ENCODE measurements around the gene PDE4B.
"Not testable (repeated sequence)": the region's sequence is repeated elsewhere in the genome, so short reads cannot be mapped to it uniquely, and the experiment has no call there.

The PDE4B gene

DNA sequence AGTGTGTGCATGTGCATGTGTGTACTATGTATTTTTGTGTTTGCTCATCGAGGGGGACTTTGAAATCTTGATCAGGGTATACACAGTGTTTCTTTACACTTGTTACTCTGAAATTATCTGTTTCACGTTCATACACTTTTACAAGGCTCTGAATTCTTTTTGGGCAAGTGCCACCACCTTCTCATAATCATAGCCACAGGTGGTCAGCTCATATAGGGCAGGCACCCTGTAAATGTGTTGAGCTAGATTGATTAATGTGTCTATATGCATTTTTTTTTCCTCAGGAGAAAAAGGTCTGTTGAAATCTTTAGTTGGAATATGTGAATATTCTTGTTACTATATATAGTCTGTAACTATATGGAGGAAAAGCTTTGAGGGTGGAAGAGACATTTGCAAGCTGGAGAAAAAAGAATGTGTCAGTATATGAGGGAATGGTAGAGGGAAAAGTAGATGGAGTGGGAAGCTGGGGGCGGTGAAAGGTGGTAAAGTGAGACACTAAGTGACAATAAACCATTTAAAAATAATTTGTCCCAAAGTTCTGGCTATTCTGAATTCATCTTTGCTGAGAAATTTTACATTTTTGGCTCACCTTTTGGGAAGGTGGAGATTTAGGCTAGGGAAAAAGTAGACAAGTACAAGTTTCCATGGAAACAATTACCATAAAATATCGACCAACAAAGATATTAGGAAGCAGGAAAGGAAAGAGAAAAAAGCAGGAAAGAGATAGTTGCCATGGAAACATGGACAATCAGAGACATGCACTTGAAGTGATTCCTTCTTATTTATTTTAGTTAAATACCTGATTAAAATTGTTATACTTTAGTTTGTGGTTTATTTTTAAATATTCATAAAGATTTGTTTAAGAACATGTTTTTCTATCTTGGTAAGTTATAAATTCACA is 277.5 kb downstream of the PDE4B start:
- DNase-seq: no peak

DNA sequence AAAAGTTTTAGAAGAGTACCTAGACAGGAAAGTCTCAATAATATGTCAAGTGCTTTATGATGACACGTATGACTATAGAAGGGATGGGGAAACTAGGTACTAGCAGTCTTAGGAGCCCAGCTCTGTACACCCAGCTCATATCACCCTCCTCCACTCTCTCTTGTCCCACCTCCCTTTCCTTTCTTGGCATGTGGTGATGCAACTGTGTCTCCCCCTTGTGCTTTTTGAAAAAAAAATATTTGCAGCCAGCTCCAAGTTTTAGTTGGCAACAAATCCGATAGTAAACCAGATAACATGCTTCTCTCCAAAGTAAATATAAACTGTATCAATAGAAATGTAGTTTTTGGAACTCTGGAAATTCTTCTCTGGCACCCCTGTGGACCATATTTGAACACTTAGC is 280.7 kb downstream of the PDE4B start:
- DNase-seq: no peak

DNA sequence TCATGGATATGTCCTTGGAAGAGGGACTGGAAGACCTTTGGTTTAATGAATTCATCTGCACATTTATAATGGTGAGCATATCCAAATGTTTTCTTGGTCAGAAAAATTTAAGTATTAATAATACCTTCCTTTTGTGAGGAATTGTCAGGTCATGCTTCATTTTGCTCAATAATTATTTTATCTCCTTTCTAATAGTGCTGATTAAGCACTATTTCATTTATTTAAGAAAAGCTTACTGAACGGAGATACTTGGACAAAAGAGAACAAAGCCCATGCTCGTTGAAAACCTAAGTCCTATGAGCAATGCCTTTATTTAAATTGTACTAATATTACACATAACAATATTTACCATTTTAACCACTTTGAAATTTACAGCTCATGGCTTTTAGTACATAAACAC is 281.5 kb downstream of the PDE4B start:
- DNase-seq: no peak

- no peak for DNase-seq
Measured at GRCh38 chr1:66078412-66078811, 285.7 kb downstream of the PDE4B start.

DNA sequence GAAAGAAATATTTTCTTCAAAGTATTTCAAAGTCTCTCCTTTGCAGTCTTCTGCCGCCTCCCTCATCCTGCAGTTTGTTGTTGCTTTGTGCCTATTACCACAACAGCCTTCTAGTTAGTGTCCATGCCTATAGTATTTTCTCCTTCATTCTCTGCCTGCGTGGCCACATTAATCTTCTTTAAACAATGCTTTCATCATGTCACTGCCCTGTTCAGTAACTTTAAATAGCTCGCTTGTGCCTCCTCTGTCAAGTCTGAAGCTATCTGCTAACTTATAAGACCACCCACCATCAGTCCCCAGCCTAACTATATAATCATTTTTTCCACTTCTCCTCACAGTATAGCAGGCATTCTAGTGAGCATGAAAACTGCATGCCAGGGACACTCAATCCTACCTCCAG is 290.3 kb downstream of the PDE4B start:
- DNase-seq: no peak

GRCh38 chr1:66084442-66084841 is 291.7 kb downstream of the PDE4B start:
- no peak for DNase-seq

- DNase-seq: no peak
Measured at GRCh38 chr1:66085600-66085999, 292.9 kb downstream of the PDE4B start.

DNA sequence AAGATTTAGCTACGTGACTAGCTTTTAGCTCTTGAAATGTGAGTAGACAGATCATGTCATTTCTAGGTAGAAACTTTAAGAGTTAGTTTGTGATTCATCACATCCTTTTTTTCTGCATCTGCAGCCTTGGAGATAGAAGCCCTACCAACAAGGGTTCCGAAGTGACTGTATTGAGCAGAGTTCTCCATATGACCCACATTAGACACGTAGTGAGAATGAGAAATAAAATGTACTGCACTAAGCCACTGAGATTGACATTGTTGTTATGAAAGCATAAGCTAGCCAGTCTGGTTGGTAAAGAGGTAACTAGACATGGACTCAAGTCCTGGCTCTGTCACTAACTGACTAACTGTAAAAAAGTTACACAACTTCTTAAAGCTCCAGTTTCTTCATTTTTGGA is 296.1 kb downstream of the PDE4B start:
- DNase-seq: no peak

DNA sequence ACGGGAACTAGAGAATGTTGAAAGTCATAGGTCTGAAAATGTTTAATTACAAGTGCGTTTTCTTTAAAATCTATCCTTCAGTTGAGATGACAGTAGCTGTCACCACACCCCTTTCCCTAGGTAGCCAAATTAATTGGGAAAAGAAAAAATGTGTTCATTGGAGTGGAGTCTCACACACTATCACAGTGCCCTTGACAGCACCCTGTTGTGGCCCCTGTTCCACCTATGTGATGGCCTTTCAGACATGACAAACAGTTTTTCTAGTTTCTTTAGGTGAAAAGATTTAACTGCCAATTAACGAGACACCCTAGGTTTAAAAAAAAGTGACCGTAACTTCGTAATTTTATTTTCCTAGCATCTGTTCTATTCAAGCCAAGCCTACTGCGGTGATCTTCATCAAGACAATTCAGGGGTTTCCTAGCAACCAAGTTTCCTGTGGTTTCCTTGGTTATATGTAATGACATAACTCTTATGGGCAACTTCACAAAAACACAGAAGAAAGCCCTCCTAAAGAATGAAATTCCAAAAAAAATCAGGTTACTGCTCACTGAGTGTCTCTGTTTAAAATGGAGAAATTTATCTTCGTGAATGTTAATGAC is 298.3 kb downstream of the PDE4B start:
- DNase-seq: no peak

DNA sequence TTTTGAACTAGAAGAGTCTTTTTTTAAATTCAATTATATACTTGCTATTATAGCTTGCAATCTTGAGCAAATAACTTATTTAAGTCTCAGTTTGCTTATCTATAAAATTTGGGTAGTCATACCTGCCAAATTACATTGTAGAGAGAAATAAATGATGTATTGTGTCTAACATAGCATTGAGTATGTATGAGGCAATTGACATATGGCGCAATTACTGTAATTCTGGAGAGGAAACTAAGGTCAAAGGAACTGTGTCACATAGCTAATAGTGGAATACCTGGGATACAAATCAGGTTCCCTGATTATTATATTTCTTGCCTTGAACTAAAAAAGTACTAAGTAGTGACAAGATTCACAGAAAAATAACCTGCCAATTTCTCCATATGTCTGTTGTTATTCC is 302.5 kb downstream of the PDE4B start:
- no peak for DNase-seq

DNA sequence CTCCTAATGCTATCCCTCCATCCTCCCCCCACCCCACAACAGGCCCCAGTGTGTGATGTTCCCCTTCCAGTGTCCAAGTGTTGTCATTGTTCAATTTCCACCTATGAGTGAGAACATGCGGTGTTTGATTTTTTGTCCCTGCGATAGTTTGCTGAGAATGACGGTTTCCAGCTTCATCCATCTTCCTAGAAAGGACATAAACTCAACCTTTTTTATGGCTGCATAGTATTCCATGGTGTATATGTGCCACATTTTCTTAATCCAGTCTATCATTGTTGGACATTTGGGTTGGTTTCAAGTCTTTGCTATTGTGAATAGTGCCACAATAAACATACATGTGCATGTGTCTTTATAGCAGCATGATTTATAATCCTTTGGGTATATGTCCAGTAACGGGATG is 308.3 kb downstream of the PDE4B start:
- DNase-seq: not testable (repeated sequence)

- not testable (repeated sequence) for DNase-seq
Measured at GRCh38 chr1:66104076-66104475, 311.4 kb downstream of the PDE4B start.

DNA sequence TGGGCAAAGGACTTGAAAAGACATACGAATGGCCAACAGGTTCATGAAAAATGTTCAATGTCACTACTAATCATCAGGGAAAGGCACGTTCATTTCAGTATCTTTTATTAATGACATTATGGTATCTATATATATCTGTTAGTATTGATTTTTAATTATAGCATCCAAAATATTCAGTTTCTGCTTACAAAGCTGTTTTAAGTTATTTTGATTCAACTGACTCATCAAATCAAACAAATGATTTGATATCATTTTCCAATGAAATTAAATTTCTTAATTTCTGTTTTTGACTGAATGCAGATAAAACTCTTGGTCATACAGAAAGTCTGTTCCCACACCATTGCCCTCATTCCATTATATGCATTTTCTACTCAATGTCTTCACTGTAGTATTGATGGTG is 315.9 kb downstream of the PDE4B start:
- DNase-seq: no peak

- no peak for DNase-seq
Measured at GRCh38 chr1:66112744-66113400, 320.2 kb downstream of the PDE4B start.

GRCh38 chr1:66119148-66119547 is 326.5 kb downstream of the PDE4B start:
- DNase-seq: no peak

GRCh38 chr1:66124670-66125069 is 332.0 kb downstream of the PDE4B start:
- DNase-seq: no peak

GRCh38 chr1:66128641-66129040 is 335.9 kb downstream of the PDE4B start:
- DNase-seq: not testable (repeated sequence)

DNA sequence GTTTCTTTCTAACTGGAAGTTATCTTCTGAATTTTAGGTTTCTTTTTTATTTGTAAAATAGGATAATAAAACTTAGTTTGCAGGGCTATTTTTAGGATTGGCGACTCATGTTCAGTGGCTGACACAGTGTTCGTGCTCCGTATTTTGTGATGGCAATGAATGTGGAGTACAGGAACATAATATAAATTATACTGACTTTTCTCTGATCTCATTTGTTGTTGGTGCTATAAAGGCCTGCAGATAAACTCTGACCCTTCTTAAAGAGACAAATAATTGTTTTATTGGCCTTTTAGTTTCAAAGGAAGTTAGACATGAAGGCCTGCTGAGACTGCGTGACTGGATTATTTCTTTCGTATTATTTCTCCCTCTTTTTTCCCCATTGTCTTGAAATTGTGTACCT is 339.6 kb downstream of the PDE4B start:
- DNase-seq: no peak

GRCh38 chr1:66134004-66134403 is 341.3 kb downstream of the PDE4B start:
- DNase-seq: no peak

DNA sequence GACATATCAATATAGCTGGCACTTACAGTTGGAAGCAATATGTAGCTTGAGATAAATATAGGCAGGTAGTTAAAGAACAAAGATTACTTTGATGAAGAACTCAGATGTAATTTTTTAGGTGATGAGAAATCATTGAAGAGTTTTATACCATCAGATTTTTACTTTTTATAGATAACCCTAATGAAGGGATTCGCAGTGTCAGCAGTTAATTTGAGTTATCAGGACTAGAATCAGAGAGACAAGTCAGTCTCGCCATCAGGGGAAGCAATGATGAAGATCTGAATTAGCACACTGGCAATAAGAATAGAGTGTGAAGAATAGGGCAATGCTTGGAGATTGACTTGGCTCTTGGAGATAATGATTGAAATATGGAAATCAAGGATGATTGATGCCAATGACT is 342.5 kb downstream of the PDE4B start:
- no peak for DNase-seq

- DNase-seq: not testable (repeated sequence)
Measured at GRCh38 chr1:66136423-66136822, 343.7 kb downstream of the PDE4B start.

DNA sequence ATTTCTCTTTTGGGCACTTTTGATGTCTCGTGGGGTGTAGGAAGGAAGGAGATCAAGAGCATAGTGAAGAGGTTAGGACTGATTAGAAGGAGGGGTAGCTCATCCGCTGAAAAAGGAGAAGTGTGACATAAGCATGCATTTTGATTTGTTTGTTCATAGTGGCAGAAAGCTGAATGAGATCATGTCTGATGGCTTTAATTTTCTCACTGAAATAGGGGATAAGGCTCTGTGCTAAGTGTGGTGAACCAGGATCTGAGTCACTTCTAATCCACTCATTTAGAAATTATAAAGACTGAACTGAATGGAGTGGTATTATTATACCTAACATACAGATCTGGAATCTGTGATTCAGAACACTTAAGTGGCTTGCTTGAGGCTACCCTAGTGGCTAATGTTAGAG is 344.5 kb downstream of the PDE4B start:
- DNase-seq: peak; percentile 2

DNA sequence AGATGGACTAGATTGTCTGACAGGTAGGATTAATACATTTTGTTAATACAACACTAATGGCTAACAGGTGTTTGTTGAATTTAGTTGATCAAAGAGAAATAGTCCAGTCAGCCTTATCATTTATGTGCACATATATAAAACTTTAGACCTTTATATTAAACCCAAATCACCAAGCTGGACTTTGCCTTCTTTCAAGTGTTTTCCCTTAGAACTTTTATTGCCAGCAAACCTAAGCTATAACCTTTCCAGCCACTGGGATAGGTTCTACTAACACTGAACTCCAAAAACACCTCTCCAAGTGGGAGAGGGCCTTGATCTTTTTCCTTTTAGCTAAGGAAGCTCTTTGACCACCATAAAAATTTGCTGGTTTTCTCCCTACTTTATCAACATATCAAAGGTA is 345.9 kb downstream of the PDE4B start:
- DNase-seq: no peak

GRCh38 chr1:66140072-66140471 is 347.4 kb downstream of the PDE4B start:
- DNase-seq: no peak
